HEK293 (cell line): ENCODE results near the gene NR4A3.

Experiments used
- GLIS1 ChIP-seq: fragments of 450-650 bp; formaldehyde crosslinking; IDR thresholded peaks from 2 replicates; pipeline ENCODE4 v1.5.1; 2016; ENCODE audit warnings: missing biosample characterization, missing genetic modification characterization
- KLF10 ChIP-seq: fragments of 450-650 bp; IDR thresholded peaks from 2 replicates; pipeline ENCODE4 v1.5.1; 2018; ENCODE audit warnings: missing biosample characterization, mild to moderate bottlenecking, missing genetic modification characterization
- PRDM1 ChIP-seq: fragments of 450-650 bp; formaldehyde crosslinking; IDR thresholded peaks from 2 replicates; pipeline ENCODE4; 2016; ENCODE audit warnings: missing biosample characterization, missing genetic modification characterization
- SALL2 ChIP-seq: fragments of 450-650 bp; formaldehyde crosslinking; IDR thresholded peaks from 2 replicates; pipeline ENCODE4 v1.5.0; 2017; ENCODE audit warnings: missing biosample characterization, mild to moderate bottlenecking, missing genetic modification characterization, borderline replicate concordance
- SP2 ChIP-seq: fragments of 450-650 bp; formaldehyde crosslinking; IDR thresholded peaks from 2 replicates; pipeline ENCODE4 v1.5.1; 2016; ENCODE audit warnings: missing biosample characterization, missing genetic modification characterization
- WT1 ChIP-seq: fragments of 450-650 bp; formaldehyde crosslinking; IDR thresholded peaks from 2 replicates; pipeline ENCODE4 v1.5.1; 2016; ENCODE audit warnings: missing biosample characterization, missing genetic modification characterization
- ZBTB21 ChIP-seq: fragments of 450-650 bp; formaldehyde crosslinking; IDR thresholded peaks from 2 replicates; pipeline ENCODE4 v1.5.1; 2017; ENCODE audit warnings: missing biosample characterization, missing genetic modification characterization
- ZNF341 ChIP-seq: fragments of 450-650 bp; formaldehyde crosslinking; IDR thresholded peaks from 2 replicates; pipeline ENCODE4; 2016; ENCODE audit warnings: low read depth, missing biosample characterization, missing genetic modification characterization
- ZNF366 ChIP-seq: fragments of 450-650 bp; formaldehyde crosslinking; conservative IDR thresholded peaks from 2 replicates; pipeline ENCODE4 v1.5.1; 2016; ENCODE audit warnings: missing biosample characterization, missing genetic modification characterization
- ZNF629 ChIP-seq: fragments of 450-650 bp; formaldehyde crosslinking; IDR thresholded peaks from 2 replicates; pipeline ENCODE4 v1.5.1; 2017; ENCODE audit warnings: missing biosample characterization, missing genetic modification characterization
- ZNF76 ChIP-seq: fragments of 450-650 bp; formaldehyde crosslinking; IDR thresholded peaks from 2 replicates; pipeline ENCODE4; 2016; ENCODE audit warnings: low read depth, missing biosample characterization, missing genetic modification characterization, borderline replicate concordance
- ZSCAN16 ChIP-seq: fragments of 450-650 bp; formaldehyde crosslinking; IDR thresholded peaks from 2 replicates; pipeline ENCODE4 v1.5.1; 2016; ENCODE audit warnings: missing biosample characterization, missing genetic modification characterization
- ZSCAN30 ChIP-seq: fragments of 450-650 bp; IDR thresholded peaks from 2 replicates; pipeline ENCODE4 v1.5.1; 2018; ENCODE audit warnings: missing biosample characterization, mild to moderate bottlenecking, missing genetic modification characterization, moderate library complexity
- TF ChIP-seq, protein P1 (sequence below): fragments of 450-650 bp; IDR thresholded peaks from 2 replicates; pipeline ENCODE4 v1.5.1; 2018; ENCODE audit warnings: missing biosample characterization, mild to moderate bottlenecking, missing genetic modification characterization
- TF ChIP-seq, protein P2 (sequence below): fragments of 450-650 bp; formaldehyde crosslinking; IDR thresholded peaks from 2 replicates; pipeline ENCODE4 v1.5.1; 2017; ENCODE audit warnings: missing biosample characterization, mild to moderate bottlenecking, missing genetic modification characterization, moderate library complexity
- TF ChIP-seq, protein P3 (sequence below): fragments of 450-650 bp; formaldehyde crosslinking; IDR thresholded peaks from 2 replicates; pipeline ENCODE4 v1.5.1; 2016; ENCODE audit warnings: missing biosample characterization, missing genetic modification characterization
- TF ChIP-seq, protein P4 (sequence below): fragments of 450-650 bp; formaldehyde crosslinking; IDR thresholded peaks from 2 replicates; pipeline ENCODE4 v1.5.1; 2016; ENCODE audit warnings: missing biosample characterization, missing genetic modification characterization
- TF ChIP-seq, protein P5 (sequence below): fragments of 450-650 bp; formaldehyde crosslinking; optimal IDR thresholded peaks from 2 replicates; pipeline ENCODE3; 2016; ENCODE audit warnings: missing biosample characterization, mild to moderate bottlenecking, missing genetic modification characterization

Gene NR4A3

DNA sequence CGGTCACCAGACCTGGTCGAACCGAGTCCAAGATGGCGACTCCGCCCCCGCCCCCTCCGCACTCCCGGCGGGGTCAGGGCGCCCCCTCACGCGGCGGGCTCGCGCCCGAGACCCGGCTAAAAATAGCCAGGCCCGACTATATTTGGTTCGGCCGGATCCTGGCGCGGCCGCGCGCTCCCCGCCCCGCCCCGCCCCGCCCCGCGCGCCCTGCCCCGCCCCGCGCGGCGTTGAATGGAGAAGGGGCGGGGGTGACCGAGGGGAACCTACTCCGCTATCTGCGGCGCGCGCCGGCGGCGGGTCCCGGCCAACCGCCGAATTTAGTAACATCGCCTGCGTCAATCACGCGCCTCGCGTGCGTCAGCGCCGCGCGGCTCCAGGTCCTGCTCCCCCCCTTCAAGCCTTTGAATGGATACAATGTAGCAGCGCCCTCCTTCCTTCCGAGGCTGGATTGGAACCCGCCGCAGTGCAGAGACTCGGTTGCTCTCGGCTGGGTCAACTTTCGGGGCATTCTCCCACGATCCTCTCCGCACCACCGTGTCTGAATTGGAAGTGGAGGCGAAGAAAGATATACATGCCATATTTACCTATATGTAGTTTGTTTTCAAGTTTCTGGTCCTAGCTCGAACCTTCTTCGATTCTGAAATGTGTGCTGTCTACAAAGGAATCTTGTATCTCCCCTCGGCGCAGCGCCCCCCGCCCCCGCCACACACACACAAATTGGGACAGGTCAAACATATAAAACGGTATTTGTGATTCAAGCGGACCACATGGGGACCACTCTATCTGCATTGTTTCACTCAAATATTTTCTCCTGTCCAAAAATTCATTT lies 1.6 kb upstream of the NR4A3 start (continued):
- TF ChIP-seq KLF10 (tag by site-specific recombination) (peak; percentile 75; the same call in 1 of the 2 replicates), ZSCAN30 (tag by site-specific recombination) (peak; percentile 49; the same call in 1 of the 2 replicates), WT1 (tag by site-specific recombination) (0 out of 2 replicates have a peak, but pooled peaks have one; percentile 9), PRDM1 (tag by site-specific recombination) (no peak), ZSCAN16 (no peak), SP2 (tag by site-specific recombination) (peak; percentile 44), GLIS1 (peak; percentile 39; the same call in 1 of the 2 replicates), ZNF76 (tag by site-specific recombination) (peak; percentile 50; the same call in 1 of the 2 replicates), ZBTB21 (tag by site-specific recombination) (peak; percentile 28; the same call in 1 of the 2 replicates), ZNF341 (tag by site-specific recombination) (peak; percentile 40; the same call in 1 of the 2 replicates), ZNF366 (tag by site-specific recombination) (peak; percentile 48), SALL2 (tag by site-specific recombination) (no peak), ZNF629 (tag by site-specific recombination) (peak; percentile 76)
- TF ChIP-seq, protein P1, sequence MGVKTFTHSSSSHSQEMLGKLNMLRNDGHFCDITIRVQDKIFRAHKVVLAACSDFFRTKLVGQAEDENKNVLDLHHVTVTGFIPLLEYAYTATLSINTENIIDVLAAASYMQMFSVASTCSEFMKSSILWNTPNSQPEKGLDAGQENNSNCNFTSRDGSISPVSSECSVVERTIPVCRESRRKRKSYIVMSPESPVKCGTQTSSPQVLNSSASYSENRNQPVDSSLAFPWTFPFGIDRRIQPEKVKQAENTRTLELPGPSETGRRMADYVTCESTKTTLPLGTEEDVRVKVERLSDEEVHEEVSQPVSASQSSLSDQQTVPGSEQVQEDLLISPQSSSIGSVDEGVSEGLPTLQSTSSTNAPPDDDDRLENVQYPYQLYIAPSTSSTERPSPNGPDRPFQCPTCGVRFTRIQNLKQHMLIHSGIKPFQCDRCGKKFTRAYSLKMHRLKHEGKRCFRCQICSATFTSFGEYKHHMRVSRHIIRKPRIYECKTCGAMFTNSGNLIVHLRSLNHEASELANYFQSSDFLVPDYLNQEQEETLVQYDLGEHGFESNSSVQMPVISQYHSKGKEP, result 0 out of 2 replicates have a peak, but pooled peaks have one; percentile 4
- TF ChIP-seq, protein P2, sequence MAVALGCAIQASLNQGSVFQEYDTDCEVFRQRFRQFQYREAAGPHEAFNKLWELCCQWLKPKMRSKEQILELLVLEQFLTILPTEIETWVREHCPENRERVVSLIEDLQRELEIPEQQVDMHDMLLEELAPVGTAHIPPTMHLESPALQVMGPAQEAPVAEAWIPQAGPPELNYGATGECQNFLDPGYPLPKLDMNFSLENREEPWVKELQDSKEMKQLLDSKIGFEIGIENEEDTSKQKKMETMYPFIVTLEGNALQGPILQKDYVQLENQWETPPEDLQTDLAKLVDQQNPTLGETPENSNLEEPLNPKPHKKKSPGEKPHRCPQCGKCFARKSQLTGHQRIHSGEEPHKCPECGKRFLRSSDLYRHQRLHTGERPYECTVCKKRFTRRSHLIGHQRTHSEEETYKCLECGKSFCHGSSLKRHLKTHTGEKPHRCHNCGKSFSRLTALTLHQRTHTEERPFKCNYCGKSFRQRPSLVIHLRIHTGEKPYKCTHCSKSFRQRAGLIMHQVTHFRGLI (tag by site-specific recombination), result peak; percentile 68
- TF ChIP-seq, protein P3, sequence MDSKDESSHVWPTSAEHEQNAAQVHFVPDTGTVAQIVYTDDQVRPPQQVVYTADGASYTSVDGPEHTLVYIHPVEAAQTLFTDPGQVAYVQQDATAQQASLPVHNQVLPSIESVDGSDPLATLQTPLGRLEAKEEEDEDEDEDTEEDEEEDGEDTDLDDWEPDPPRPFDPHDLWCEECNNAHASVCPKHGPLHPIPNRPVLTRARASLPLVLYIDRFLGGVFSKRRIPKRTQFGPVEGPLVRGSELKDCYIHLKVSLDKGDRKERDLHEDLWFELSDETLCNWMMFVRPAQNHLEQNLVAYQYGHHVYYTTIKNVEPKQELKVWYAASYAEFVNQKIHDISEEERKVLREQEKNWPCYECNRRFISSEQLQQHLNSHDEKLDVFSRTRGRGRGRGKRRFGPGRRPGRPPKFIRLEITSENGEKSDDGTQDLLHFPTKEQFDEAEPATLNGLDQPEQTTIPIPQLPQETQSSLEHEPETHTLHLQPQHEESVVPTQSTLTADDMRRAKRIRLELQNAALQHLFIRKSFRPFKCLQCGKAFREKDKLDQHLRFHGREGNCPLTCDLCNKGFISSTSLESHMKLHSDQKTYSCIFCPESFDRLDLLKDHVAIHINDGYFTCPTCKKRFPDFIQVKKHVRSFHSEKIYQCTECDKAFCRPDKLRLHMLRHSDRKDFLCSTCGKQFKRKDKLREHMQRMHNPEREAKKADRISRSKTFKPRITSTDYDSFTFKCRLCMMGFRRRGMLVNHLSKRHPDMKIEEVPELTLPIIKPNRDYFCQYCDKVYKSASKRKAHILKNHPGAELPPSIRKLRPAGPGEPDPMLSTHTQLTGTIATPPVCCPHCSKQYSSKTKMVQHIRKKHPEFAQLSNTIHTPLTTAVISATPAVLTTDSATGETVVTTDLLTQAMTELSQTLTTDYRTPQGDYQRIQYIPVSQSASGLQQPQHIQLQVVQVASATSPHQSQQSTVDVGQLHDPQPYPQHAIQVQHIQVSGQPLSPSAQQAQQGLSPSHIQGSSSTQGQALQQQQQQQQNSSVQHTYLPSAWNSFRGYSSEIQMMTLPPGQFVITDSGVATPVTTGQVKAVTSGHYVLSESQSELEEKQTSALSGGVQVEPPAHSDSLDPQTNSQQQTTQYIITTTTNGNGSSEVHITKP, result peak; percentile 41
- TF ChIP-seq, protein P4, sequence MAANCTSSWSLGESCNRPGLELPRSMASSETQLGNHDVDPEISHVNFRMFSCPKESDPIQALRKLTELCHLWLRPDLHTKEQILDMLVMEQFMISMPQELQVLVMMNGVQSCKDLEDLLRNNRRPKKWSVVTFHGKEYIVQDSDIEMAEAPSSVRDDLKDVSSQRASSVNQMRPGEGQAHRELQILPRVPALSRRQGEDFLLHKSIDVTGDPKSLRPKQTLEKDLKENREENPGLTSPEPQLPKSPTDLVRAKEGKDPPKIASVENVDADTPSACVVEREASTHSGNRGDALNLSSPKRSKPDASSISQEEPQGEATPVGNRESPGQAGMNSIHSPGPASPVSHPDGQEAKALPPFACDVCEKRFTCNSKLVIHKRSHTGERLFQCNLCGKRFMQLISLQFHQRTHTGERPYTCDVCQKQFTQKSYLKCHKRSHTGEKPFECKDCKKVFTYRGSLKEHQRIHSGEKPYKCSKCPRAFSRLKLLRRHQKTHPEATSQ (tag by site-specific recombination), result no peak
- TF ChIP-seq, protein P5, sequence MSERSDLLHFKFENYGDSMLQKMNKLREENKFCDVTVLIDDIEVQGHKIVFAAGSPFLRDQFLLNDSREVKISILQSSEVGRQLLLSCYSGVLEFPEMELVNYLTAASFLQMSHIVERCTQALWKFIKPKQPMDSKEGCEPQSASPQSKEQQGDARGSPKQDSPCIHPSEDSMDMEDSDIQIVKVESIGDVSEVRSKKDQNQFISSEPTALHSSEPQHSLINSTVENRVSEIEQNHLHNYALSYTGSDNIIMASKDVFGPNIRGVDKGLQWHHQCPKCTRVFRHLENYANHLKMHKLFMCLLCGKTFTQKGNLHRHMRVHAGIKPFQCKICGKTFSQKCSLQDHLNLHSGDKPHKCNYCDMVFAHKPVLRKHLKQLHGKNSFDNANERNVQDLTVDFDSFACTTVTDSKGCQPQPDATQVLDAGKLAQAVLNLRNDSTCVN, result peak; percentile 65
- TF ChIP-seq, all 188 proteins: peak for 22
